ENCODE measurements around the gene IQCF6. TPM values are rescaled to one million over a fixed set of nuclear protein-coding genes. Genes with fewer than 3 reads are reported as not detected.
"Not testable (repeated sequence)": the region's sequence is repeated elsewhere in the genome, so short reads cannot be mapped to it uniquely, and the experiment has no call there.

The IQCF6 gene
- total RNA-seq, 1 experiment from 2014 or later = not detected

DNA sequence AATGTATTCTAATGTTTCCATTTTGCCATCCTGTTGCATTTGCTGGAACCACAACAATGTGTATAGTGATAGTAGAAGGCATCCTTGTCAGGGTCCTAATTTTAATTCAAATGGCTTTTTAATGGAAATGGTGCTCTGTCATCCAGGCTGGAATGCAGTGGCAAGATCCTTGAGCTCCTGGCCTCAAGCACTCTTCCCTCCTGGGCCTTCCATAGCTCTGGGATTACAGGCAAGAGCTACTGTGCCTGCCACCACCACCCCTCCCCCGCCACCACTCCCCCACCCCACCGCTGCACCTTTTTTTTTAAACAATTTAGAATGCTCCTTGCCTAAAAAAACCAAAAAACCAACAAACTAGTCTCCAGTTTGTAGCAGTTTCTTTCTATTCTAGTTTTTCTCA lies 15.2 kb upstream of the IQCF6 start:
- no peaks in the 10 kb centered on the region for H3K36me3 ChIP-seq (ENCODE audit: insufficient read depth, low read length, poor library complexity, severe bottlenecking)
- no peak overlapping the region for H3K4me3 ChIP-seq (ENCODE audit: low read depth, low read length, poor library complexity, severe bottlenecking)
- ChIA-PET CTCF (no interaction called here), POLR2A (ENCODE audit: low non-redundant PET) (interaction anchor here (0.6 kb wide), 1 partner anchor 342 kb away, joined by 3 read pairs; no protein-coding TSS in a partner anchor)
- no peak for DNase-seq (ENCODE audit: low spot score)
- TF ChIP-seq, protein P1, sequence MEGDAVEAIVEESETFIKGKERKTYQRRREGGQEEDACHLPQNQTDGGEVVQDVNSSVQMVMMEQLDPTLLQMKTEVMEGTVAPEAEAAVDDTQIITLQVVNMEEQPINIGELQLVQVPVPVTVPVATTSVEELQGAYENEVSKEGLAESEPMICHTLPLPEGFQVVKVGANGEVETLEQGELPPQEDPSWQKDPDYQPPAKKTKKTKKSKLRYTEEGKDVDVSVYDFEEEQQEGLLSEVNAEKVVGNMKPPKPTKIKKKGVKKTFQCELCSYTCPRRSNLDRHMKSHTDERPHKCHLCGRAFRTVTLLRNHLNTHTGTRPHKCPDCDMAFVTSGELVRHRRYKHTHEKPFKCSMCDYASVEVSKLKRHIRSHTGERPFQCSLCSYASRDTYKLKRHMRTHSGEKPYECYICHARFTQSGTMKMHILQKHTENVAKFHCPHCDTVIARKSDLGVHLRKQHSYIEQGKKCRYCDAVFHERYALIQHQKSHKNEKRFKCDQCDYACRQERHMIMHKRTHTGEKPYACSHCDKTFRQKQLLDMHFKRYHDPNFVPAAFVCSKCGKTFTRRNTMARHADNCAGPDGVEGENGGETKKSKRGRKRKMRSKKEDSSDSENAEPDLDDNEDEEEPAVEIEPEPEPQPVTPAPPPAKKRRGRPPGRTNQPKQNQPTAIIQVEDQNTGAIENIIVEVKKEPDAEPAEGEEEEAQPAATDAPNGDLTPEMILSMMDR (conservative IDR thresholded peaks at IDR 0.05; ENCODE audit: low read depth, low read length) = no peak
- TF ChIP-seq EZH2 (IDR thresholded peaks at IDR 0.05; ENCODE audit: borderline replicate concordance, low read depth, low read length, poor library complexity, severe bottlenecking) = no peak
- no TSS peak for BruUV-seq (replicated peaks)
- H3K4me1 ChIP-seq (ENCODE audit: insufficient read depth, low read length, poor library complexity, severe bottlenecking) = no peaks in the 10 kb centered on the region
- no peaks in the 10 kb centered on the region for H3K27me3 ChIP-seq (replicated peaks; ENCODE audit: insufficient read depth, low read depth, low read length, poor library complexity)
- intact Hi-C loops (cut with micrococcal nuclease; ENCODE audit: unreplicated experiment) = loop anchor here (10.0 kb wide), 1 partner anchor 289 kb away; the partner anchor contains the start of gene DCAF1
- no peak overlapping the region for H3K27ac ChIP-seq (ENCODE audit: low read depth, low read length, poor library complexity, severe bottlenecking)
- no peaks in the 10 kb centered on the region for H3K9me3 ChIP-seq (ENCODE audit: low read depth, low read length, poor library complexity, severe bottlenecking)

GRCh38 chr3:51792206-51792605 lies 13.2 kb upstream of the IQCF6 start:
- no TSS peak for BruUV-seq (replicated peaks)
- Histone ChIP-seq H3K27me3 (replicated peaks; ENCODE audit: insufficient read depth, low read depth, low read length, poor library complexity) (no peaks in the 10 kb centered on the region), H3K36me3 (ENCODE audit: insufficient read depth, low read length, poor library complexity, severe bottlenecking) (no peaks in the 10 kb centered on the region), H3K4me1 (ENCODE audit: insufficient read depth, low read length, poor library complexity, severe bottlenecking) (no peaks in the 10 kb centered on the region), H3K9me3 (ENCODE audit: low read depth, low read length, poor library complexity, severe bottlenecking) (no peaks in the 10 kb centered on the region), H3K27ac (ENCODE audit: low read depth, low read length, poor library complexity, severe bottlenecking) (no peak overlapping the region), H3K4me3 (ENCODE audit: low read depth, low read length, poor library complexity, severe bottlenecking) (no peak overlapping the region)
- intact Hi-C loops (cut with micrococcal nuclease; ENCODE audit: unreplicated experiment) = loop anchor here (10.0 kb wide), 1 partner anchor 287 kb away; the partner anchor contains the start of gene DCAF1
- ChIA-PET CTCF (no interaction called here), POLR2A (ENCODE audit: low non-redundant PET) (no interaction called here)
- TF ChIP-seq, protein P1 (conservative IDR thresholded peaks at IDR 0.05; ENCODE audit: low read depth, low read length) = no peak
- no peak for TF ChIP-seq EZH2 (IDR thresholded peaks at IDR 0.05; ENCODE audit: borderline replicate concordance, low read depth, low read length, poor library complexity, severe bottlenecking)
- no peak for DNase-seq (ENCODE audit: low spot score)

DNA sequence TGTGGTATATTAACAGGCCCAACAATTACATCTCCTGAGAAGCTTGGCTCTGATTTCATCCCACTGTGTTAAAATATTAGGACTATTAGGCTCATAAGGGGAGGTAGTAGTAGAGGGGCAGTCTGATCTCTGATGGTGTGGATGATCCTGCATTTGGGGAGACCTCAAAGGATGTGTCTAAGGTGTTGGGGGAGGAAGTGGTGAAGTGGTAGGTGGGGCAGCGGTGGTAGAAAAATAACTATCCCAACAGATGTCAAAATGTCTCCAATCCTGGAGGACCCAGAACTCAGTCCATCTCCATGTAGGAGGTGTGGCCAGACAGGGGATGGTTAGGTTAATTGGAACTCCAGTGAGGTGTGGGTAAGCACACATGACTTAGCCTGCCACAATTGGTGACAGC lies 10.4 kb upstream of the IQCF6 start:
- BruUV-seq (replicated peaks) = no TSS peak
- Histone ChIP-seq H3K4me1 (ENCODE audit: insufficient read depth, low read length, poor library complexity, severe bottlenecking) (no peaks in the 10 kb centered on the region), H3K27me3 (replicated peaks; ENCODE audit: insufficient read depth, low read depth, low read length, poor library complexity) (peaks cover 3% of the 10 kb centered on the region), H3K27ac (ENCODE audit: low read depth, low read length, poor library complexity, severe bottlenecking) (no peak overlapping the region), H3K9me3 (ENCODE audit: low read depth, low read length, poor library complexity, severe bottlenecking) (no peaks in the 10 kb centered on the region), H3K4me3 (ENCODE audit: low read depth, low read length, poor library complexity, severe bottlenecking) (no peak overlapping the region), H3K36me3 (ENCODE audit: insufficient read depth, low read length, poor library complexity, severe bottlenecking) (no peaks in the 10 kb centered on the region)
- intact Hi-C loops (cut with micrococcal nuclease; ENCODE audit: unreplicated experiment) = no loop called here
- CTCF ChIA-PET = no interaction called here
- POLR2A ChIA-PET (ENCODE audit: low non-redundant PET) = no interaction called here
- TF ChIP-seq, protein P1 (conservative IDR thresholded peaks at IDR 0.05; ENCODE audit: low read depth, low read length) = no peak
- no peak for TF ChIP-seq EZH2 (IDR thresholded peaks at IDR 0.05; ENCODE audit: borderline replicate concordance, low read depth, low read length, poor library complexity, severe bottlenecking)
- DNase-seq (ENCODE audit: low spot score) = no peak

GRCh38 chr3:51787576-51787975 lies 8.5 kb upstream of the IQCF6 start:
- intact Hi-C loops (cut with micrococcal nuclease; ENCODE audit: unreplicated experiment); H3K4me3 ChIP-seq (ENCODE audit: low read depth, low read length, poor library complexity, severe bottlenecking); DNase-seq (ENCODE audit: low spot score); CTCF ChIA-PET; H3K27me3 ChIP-seq (replicated peaks; ENCODE audit: insufficient read depth, low read depth, low read length, poor library complexity); H3K9me3 ChIP-seq (ENCODE audit: low read depth, low read length, poor library complexity, severe bottlenecking); BruUV-seq (replicated peaks); H3K36me3 ChIP-seq (ENCODE audit: insufficient read depth, low read length, poor library complexity, severe bottlenecking); POLR2A ChIA-PET (ENCODE audit: low non-redundant PET); H3K4me1 ChIP-seq (ENCODE audit: insufficient read depth, low read length, poor library complexity, severe bottlenecking); H3K27ac ChIP-seq (ENCODE audit: low read depth, low read length, poor library complexity, severe bottlenecking): not testable (repeated sequence)
